ENCODE data around the gene ABHD1. TPM values are rescaled to one million over a fixed set of nuclear protein-coding genes. Genes with fewer than 3 reads are reported as not detected.

ABHD1 gene
- total RNA-seq, 4 donors from 2014 or later, result 0.50 to 1.1 (median 0.65) TPM; not detected in 1

- ATAC-seq (ENCODE audit: low FRiP score), result no peak
- no peak for TF ChIP-seq CTCF (IDR thresholded peaks at IDR 0.05)
- DNase-seq (ENCODE audit: low spot score), result no peak
Observed at GRCh38 chr2:27177441-27178351, 54.1 kb downstream of the ABHD1 start.

- no peak for ATAC-seq (ENCODE audit: low FRiP score)
- no peak for TF ChIP-seq CTCF (IDR thresholded peaks at IDR 0.05)
- DNase-seq (ENCODE audit: low spot score), result no peak
Observed at GRCh38 chr2:27178469-27178868, 54.9 kb downstream of the ABHD1 start.

- DNase-seq (ENCODE audit: low spot score) (no peak), ATAC-seq (ENCODE audit: low FRiP score) (no peak)
- TF ChIP-seq CTCF (IDR thresholded peaks at IDR 0.05), result no peak
Observed at GRCh38 chr2:27179344-27180000, 55.9 kb downstream of the ABHD1 start.

Other genes with a start within 250 kb of the ABHD1 start
- gene MAPRE3, start 153.2 kb upstream of the ABHD1 start, total RNA-seq, result 10 to 100 TPM; 11.5 to 24.2 (median 12.3) TPM
- 10 to 100 TPM; 52.4 to 76.0 (median 64.7) TPM for gene TMEM214, start 90.8 kb upstream of the ABHD1 start, total RNA-seq
- gene AGBL5, start 72.1 kb upstream of the ABHD1 start, total RNA-seq, result 10 to 100 TPM in 2 of 4 donors, 1 to 10 TPM in 2; 6.8 to 14.4 (median 10.3) TPM
- gene OST4, start 52.2 kb upstream of the ABHD1 start, total RNA-seq, result 100 to 1,000 TPM; 221 to 396 (median 282) TPM
- gene EMILIN1, start 45.2 kb upstream of the ABHD1 start, total RNA-seq, result 10 to 100 TPM; 27.5 to 62.7 (median 41.2) TPM
- gene KHK, start 37.0 kb upstream of the ABHD1 start, total RNA-seq, result 1 to 10 TPM; 1.6 to 3.3 (median 2.1) TPM
- 1 to 10 TPM; 1.3 to 9.3 (median 5.5) TPM for gene CGREF1, start 4.7 kb upstream of the ABHD1 start, total RNA-seq
- 10 to 100 TPM; 60.7 to 76.5 (median 65.7) TPM for gene PREB, start 10.8 kb downstream of the ABHD1 start, total RNA-seq
- not detected for gene PRR30, start 15.6 kb downstream of the ABHD1 start, total RNA-seq
- gene TCF23, start 25.2 kb downstream of the ABHD1 start, total RNA-seq, result under 1 TPM in 2 of 4 donors, not detected in 2; 0.12 to 0.56 TPM
- 100 to 1,000 TPM; 114 to 197 (median 157) TPM for gene ATRAID, start 88.2 kb downstream of the ABHD1 start, total RNA-seq
- gene SLC5A6, start 88.5 kb downstream of the ABHD1 start, total RNA-seq, result 100 to 1,000 TPM in 1 of 4 donors, 10 to 100 TPM in 3; 37.4 to 106 (median 83.6) TPM
- 10 to 100 TPM; 14.6 to 29.3 (median 24.7) TPM for gene CAD, start 93.6 kb downstream of the ABHD1 start, total RNA-seq
- not detected for gene SLC30A3, start 139.2 kb downstream of the ABHD1 start, total RNA-seq
- gene DNAJC5G, start 151.6 kb downstream of the ABHD1 start, total RNA-seq, result under 1 TPM in 1 of 4 donors, not detected in 3; 0.79 TPM
- 1 to 10 TPM in 1 of 4 donors, not detected in 3; 2.5 TPM for gene TRIM54, start 158.6 kb downstream of the ABHD1 start, total RNA-seq
- 1 to 10 TPM; 1.4 to 4.9 (median 2.3) TPM for gene UCN, start 184.6 kb downstream of the ABHD1 start, total RNA-seq
- gene MPV17, start 199.3 kb downstream of the ABHD1 start, total RNA-seq, result 10 to 100 TPM; 63.0 to 97.8 (median 77.2) TPM
- 10 to 100 TPM; 24.8 to 76.1 (median 34.8) TPM for gene GTF3C2, start 232.9 kb downstream of the ABHD1 start, total RNA-seq
- gene EIF2B4, start 246.5 kb downstream of the ABHD1 start, total RNA-seq, result 10 to 100 TPM; 33.4 to 53.0 (median 42.5) TPM
- gene SNX17, start 246.8 kb downstream of the ABHD1 start, total RNA-seq, result 100 to 1,000 TPM in 3 of 4 donors, 10 to 100 TPM in 1; 92.6 to 116 (median 105) TPM

Data from omental fat pad (tissue), 4 donors.